Natural killer cell (primary cell): ENCODE results near the gene FAT2. TPM values are rescaled to one million over a fixed set of nuclear protein-coding genes. Genes with fewer than 3 reads are reported as not detected.

ENCODE experiments used
- ATAC-seq, 3 donors: fragments of 150-1000 bp in 2 of 3; fragments of 200-7000 bp in 1 of 3; cut with Tn5 transposase; 1 replicate in 1 of 3; 2 replicates in 2 of 3; pipeline ENCODE4 v1.10.0; 2021; ENCODE audit warnings: mild to moderate bottlenecking in 2 of 3, moderate library complexity in 2 of 3
- DNase-seq, 2 donors: peaks; one replicate each; pipeline versions ENCODE4 v3.0.0 to v3.0.0-alpha.2; 2013 to 2021; ENCODE audit warnings: mixed read lengths in 1 of 2
- H3K27ac ChIP-seq: one replicate; pipeline ENCODE4 v1.5.1; 2013; ENCODE audit warnings: mild to moderate bottlenecking, low read length
- H3K27me3 ChIP-seq: one replicate; pipeline ENCODE4 v1.6.1; 2013; ENCODE audit warnings: low read length; ENCODE audit not compliant: control insufficient read depth, insufficient read depth
- H3K36me3 ChIP-seq: one replicate; pipeline ENCODE4 v1.6.1; 2013; ENCODE audit warnings: low read length; ENCODE audit not compliant: control insufficient read depth, insufficient read depth
- H3K4me1 ChIP-seq: one replicate; pipeline ENCODE4 v1.6.1; 2013; ENCODE audit warnings: low read length; ENCODE audit not compliant: control insufficient read depth, insufficient read depth
- H3K4me3 ChIP-seq: one replicate; pipeline ENCODE4 v1.5.1; 2013; ENCODE audit warnings: low read length
- H3K9me3 ChIP-seq: one replicate; pipeline ENCODE4 v1.6.1; 2013; ENCODE audit warnings: low read length; ENCODE audit not compliant: control insufficient read depth, insufficient read depth
- H3K27ac Mint-ChIP-seq, 2 donors: one replicate each; pipeline ENCODE4 v1.8.0; 2022; ENCODE audit warnings: mild to moderate bottlenecking in 2 of 2, mixed read lengths in 2 of 2, moderate library complexity in 1 of 2
- H3K27me3 Mint-ChIP-seq, 2 donors: one replicate each; pipeline ENCODE4 v1.8.0; 2022; ENCODE audit warnings: low read depth in 2 of 2, mixed read lengths in 2 of 2
- H3K36me3 Mint-ChIP-seq: one replicate; pipeline ENCODE4 v1.8.0; 2022; ENCODE audit warnings: mixed read lengths
- H3K4me1 Mint-ChIP-seq, 2 donors: one replicate each; pipeline ENCODE4 v1.8.0; 2022; ENCODE audit warnings: mixed read lengths in 2 of 2
- H3K4me3 Mint-ChIP-seq: one replicate; pipeline ENCODE4 v1.8.0; 2022; ENCODE audit warnings: mild to moderate bottlenecking, moderate library complexity, mixed read lengths
- H3K9me3 Mint-ChIP-seq, 2 donors: one replicate each; pipeline ENCODE4 v1.8.0; 2022; ENCODE audit warnings: mixed read lengths in 2 of 2
- CTCF ChIP-seq: fragments of 200-600 bp; IDR thresholded peaks from one replicate; pipeline ENCODE4 v1.8.0; 2022; ENCODE audit warnings: antibody characterized with exemption
- WGBS: methylation state at CpG from one replicate; pipeline ENCODE4 v1.1.7; 2013; ENCODE audit warnings: missing lambda C conversion rate; ENCODE audit not compliant: insufficient coverage; 5-methylcytosine and 5-hydroxymethylcytosine counted together
- intact Hi-C: fragments of 100-400 bp; cut with micrococcal nuclease; formaldehyde crosslinking; loops from one replicate; pipeline ENCODE4 v1.14.2; 2022
- total RNA-seq, 4 donors: library from RNA; stranded (reverse); fragments of 120-200 nt in 1 of 4; gene quantifications; one replicate each; pipeline versions ENCODE4 v1.2.3 to v1.2.4, GENCODE V29; 2013 to 2022

Gene FAT2
- total RNA-seq, 3 donors from 2014 or later (not counting 1 experiment from before 2014, with no cell fraction given), result not detected

- Mint-ChIP-seq H3K27ac (no peak overlapping the region), H3K36me3 (no peaks in the 10 kb centered on the region), H3K4me1 (peaks cover 19 to 20% of the 10 kb centered on the region in 2 donors), H3K4me3 (no peak overlapping the region), H3K27me3 (peaks cover 0 to 6% of the 10 kb centered on the region in 2 donors), H3K9me3 (no peaks in the 10 kb centered on the region)
- H3K27ac ChIP-seq, result no peak overlapping the region
- peaks cover 13% of the 10 kb centered on the region for H3K4me1 ChIP-seq
- H3K4me3 ChIP-seq, result no peak overlapping the region
- ATAC-seq (no peak), DNase-seq (no peak)
- no peaks in the 10 kb centered on the region for H3K36me3 ChIP-seq
- H3K9me3 ChIP-seq, result no peaks in the 10 kb centered on the region
- TF ChIP-seq CTCF, result no peak
- WGBS, result 90% methylated on average over 8 of the region's 8 CpGs
- H3K27me3 ChIP-seq, result no peaks in the 10 kb centered on the region
- intact Hi-C loops, result no loop called here
Measured at GRCh38 chr5:151611127-151611775, 20.1 kb upstream of the FAT2 start.

- H3K4me1 Mint-ChIP-seq, result peaks cover 17 to 18% of the 10 kb centered on the region in 2 donors
- H3K36me3 Mint-ChIP-seq, result no peaks in the 10 kb centered on the region
- Histone ChIP-seq H3K9me3 (no peaks in the 10 kb centered on the region), H3K4me3 (no peak overlapping the region), H3K4me1 (peaks cover 11% of the 10 kb centered on the region), H3K36me3 (no peaks in the 10 kb centered on the region), H3K27me3 (no peaks in the 10 kb centered on the region), H3K27ac (no peak overlapping the region)
- no peak overlapping the region for H3K27ac Mint-ChIP-seq
- DNase-seq (no peak), ATAC-seq (no peak)
- H3K9me3 Mint-ChIP-seq, result no peaks in the 10 kb centered on the region
- no peak for TF ChIP-seq CTCF
- peaks cover 9 to 24% of the 10 kb centered on the region in 2 donors for H3K27me3 Mint-ChIP-seq
- H3K4me3 Mint-ChIP-seq, result no peak overlapping the region
- intact Hi-C loops, result no loop called here
Measured at GRCh38 chr5:151608522-151608921, 17.4 kb upstream of the FAT2 start.

GRCh38 chr5:151607304-151607703 lies 16.2 kb upstream of the FAT2 start:
- no peaks in the 10 kb centered on the region for H3K36me3 ChIP-seq
- H3K4me3 ChIP-seq, result no peak overlapping the region
- no peaks in the 10 kb centered on the region for H3K4me1 ChIP-seq
- intact Hi-C loops, result no loop called here
- no peaks in the 10 kb centered on the region for H3K9me3 ChIP-seq
- no peak overlapping the region for H3K27ac Mint-ChIP-seq
- H3K27me3 Mint-ChIP-seq, result peaks cover 9 to 24% of the 10 kb centered on the region in 2 donors
- H3K27me3 ChIP-seq, result no peaks in the 10 kb centered on the region
- DNase-seq (no peak), ATAC-seq (no peak)
- WGBS, result 100% methylated on average over 1 of the region's 3 CpGs
- H3K9me3 Mint-ChIP-seq, result no peaks in the 10 kb centered on the region
- H3K4me1 Mint-ChIP-seq, result peaks cover 5 to 6% of the 10 kb centered on the region in 2 donors
- no peak overlapping the region for H3K27ac ChIP-seq
- TF ChIP-seq CTCF, result no peak
- no peaks in the 10 kb centered on the region for H3K36me3 Mint-ChIP-seq
- H3K4me3 Mint-ChIP-seq, result no peak overlapping the region

- Mint-ChIP-seq H3K27me3 (peaks cover 6 to 24% of the 10 kb centered on the region in 2 donors), H3K27ac (no peak overlapping the region), H3K9me3 (no peaks in the 10 kb centered on the region), H3K4me3 (no peak overlapping the region), H3K36me3 (no peaks in the 10 kb centered on the region), H3K4me1 (no peaks in the 10 kb centered on the region)
- no peaks in the 10 kb centered on the region for H3K9me3 ChIP-seq
- TF ChIP-seq CTCF, result no peak
- no peaks in the 10 kb centered on the region for H3K27me3 ChIP-seq
- ATAC-seq, result no peak
- H3K4me3 ChIP-seq, result no peak overlapping the region
- intact Hi-C loops, result no loop called here
- no peaks in the 10 kb centered on the region for H3K36me3 ChIP-seq
- H3K27ac ChIP-seq, result no peak overlapping the region
- WGBS, result 88% methylated on average over 1 of the region's 3 CpGs
- no peaks in the 10 kb centered on the region for H3K4me1 ChIP-seq
- no peak for DNase-seq
Measured at GRCh38 chr5:151605559-151605958, 14.4 kb upstream of the FAT2 start.
